ENCODE data around the gene UTP3.
"Not testable (repeated sequence)": the region's sequence is repeated elsewhere in the genome, so short reads cannot be mapped to it uniquely, and the experiment has no call there.

Gene UTP3

DNA sequence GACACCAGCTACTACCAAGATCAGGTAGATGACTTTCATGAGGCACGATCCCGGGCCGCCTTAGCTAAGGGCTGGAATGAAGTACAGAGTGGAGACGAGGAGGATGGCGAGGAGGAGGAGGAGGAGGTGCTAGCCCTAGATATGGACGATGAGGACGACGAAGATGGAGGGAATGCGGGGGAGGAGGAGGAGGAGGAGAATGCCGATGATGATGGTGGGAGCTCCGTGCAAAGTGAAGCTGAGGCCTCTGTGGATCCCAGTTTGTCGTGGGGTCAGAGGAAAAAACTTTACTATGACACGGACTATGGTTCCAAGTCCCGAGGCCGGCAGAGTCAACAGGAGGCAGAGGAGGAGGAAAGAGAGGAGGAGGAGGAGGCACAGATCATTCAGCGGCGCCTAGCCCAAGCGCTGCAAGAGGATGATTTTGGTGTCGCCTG is 481 bp downstream of the UTP3 start:
- DNase-seq = no peak

DNA sequence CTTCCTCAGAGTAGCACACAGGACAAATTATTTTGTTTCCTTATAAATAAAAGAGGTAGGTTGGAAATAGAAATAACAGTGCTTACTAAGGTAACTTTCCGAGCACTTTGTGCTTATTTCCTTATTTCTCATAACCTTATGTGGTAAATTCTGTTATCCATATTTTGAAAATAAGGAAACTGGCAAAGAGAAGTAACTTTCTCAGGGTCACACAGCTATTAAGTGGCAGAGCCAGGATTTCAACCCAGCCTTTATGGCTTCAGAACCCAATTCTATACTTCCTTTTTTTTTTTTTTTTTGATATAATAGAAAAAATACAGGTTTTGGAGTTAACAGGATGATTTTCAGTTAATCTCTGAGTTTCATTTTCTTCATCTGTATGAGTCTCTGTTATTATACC is 3.3 kb downstream of the UTP3 start:
- no peak for DNase-seq

DNA sequence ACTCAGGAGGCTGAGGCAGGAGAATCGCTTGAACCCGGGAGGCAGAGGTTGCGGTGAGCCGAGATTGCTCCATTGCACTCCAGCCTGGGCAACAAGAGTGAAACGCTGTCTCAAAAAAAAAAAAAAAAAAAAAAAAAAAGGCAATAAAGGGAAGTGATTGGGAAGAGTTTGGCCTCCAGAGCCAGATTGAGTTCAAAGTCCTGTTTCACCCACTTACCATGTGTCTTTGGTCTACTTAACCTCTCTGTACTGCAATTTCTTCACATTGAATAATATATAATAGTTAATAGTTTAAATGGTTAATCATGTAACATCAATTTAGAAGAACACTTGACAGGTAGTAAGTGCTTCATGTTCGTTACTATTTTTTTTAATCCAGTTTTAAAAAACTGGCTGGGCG is 6.3 kb downstream of the UTP3 start:
- DNase-seq = not testable (repeated sequence)

DNA sequence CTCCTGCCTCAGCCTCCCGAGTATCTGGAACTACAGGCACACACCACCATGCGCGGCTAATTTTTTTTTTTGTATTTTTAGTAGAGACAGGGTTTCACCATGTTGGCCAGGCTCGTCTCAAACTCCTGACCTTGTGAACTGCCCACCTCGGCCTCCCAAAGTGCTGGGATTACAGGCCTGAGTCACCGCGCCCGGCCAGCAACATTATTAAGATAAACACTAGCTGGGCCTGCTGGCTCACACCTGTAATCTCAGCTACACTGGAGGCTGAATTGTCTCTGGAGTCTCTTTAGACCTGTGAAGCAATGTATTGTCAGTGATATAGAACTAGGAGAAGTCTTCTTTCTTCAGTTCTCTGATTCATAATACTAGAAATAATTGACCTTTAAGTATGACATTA is 10.1 kb downstream of the UTP3 start:
- DNase-seq = not testable (repeated sequence)

DNA sequence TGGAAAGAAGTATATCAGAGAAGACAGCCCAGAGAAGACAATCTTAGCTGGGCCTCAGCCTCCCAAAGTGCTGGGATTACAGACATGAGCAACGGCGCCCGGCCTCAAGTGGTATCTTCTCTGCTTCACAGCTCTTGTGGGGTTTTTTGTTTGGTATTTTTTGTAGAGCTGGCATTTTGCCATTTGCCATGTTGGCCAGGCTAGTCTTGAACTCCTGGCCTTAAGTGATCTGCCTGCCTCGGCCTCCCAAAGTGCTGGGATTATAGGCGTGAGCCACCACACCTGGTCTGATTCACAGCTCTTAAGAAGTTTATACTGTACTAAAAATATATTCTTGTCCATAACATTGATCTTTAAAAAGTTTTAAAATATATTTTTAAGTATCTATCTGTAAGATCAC is 12.4 kb downstream of the UTP3 start:
- DNase-seq = no peak

DNA sequence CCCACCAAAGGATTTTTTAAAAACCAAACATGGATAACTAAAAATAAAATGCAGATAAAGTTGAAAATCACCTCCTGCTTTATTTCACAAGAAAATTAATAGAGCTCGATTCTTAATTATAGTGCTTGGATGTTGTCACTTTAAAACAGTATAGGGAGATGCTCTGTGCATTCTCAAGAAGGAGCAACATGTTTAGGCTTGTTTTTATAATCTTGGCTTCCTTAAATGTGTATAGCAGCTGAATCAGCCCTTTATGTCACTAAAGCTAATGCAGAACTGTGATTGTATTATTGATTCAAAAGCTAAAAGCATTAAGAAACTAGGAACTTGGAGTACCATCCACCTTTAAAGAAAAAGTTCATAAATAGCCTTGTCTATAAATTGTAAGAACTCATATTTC is 12.9 kb downstream of the UTP3 start:
- no peak for DNase-seq

DNA sequence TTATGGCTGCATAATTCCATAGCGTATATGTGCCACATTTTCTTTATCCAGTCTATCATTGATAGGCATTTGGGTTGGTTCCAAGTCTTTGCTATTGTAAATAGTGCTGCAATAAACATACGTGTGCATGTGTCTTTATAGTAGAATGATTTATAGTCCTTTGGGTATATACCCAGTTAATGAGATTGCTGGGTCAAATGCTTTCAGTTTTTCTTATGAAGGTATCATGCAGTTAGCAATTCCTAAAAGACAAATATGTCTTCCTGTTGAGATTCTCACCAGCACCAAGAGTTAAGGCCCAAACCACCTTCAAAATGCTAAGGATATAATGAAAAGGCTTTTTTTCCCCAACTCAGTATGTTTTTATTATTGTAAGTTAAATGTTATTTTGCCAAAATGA is 14.3 kb downstream of the UTP3 start:
- DNase-seq = not testable (repeated sequence)

DNA sequence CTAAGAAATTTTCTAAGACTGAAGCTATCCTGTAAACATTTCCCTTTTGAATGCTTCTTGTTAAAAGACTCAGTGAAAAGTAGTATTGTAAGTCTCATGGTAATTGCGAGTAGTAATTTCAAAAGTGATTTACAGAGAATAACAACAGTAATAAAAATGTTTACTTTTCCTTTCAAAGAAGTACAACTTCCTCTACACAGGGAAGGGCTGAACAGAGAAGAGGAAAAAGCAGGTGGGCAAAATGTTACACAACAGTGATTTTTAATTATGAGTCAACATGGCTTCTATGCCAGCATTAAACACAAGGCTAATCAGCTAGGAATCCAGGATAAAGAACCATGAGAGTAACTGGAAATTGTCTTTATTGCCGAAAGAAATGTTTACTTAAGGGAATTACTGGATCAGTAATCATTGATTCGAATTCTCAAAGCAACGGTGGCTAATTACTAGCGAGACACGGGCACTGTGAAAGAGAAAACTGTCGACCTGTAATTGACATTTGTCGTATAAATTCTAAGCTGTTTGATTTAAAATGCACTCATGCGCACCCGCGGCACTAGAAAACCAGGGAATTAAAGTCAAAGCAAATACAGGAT is 15.4 kb downstream of the UTP3 start:
- peak; percentile 38 for DNase-seq

DNA sequence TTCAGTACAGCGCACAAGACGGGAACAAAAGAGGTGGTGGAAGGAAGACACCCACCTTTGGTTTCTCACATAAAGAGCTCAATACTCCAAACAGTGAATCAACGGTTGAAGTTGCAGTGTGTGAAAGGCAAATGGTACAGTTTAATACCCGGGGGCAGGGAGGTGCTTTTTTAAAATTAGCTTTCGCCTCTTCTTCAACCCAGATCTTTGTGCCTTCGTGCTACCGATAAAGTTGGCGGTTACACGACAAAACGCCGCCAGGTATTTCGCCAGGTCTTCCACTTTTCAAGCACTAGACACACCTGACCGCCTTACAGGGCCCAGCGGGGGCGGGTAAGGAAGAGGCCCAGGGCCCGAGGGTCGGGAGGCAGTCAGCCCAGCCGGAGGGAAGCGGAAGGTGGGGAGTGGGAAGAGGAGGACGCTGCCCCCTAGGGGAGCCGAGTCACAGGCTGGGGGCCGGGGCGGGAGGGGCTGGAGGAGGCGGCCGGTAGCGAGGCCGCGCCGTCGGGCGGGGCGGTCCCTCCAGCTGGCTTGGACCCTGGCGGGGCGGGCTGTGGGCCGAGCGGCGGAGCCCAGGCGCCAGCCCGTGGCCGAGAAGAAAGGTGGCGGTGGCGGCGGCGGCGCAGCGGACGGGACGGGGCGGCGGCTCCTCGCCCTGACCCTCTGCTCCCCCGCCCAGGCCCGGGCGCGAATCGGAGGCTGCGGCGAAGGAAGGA is 16.0 kb downstream of the UTP3 start:
- no peak for DNase-seq

DNA sequence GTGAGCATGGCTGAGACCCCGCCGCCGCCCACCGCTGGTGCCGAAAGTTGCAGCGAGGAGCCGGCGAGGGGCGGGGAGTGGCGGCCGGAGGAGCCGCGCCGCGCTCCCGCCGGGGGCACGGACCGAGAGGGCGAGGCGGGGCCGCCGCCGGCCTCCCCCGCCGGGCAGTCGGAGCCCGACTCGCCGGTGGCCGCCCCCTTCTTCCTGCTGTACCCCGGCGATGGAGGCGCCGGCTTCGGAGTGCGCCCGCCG is 16.5 kb downstream of the UTP3 start:
- no peak for DNase-seq

DNA sequence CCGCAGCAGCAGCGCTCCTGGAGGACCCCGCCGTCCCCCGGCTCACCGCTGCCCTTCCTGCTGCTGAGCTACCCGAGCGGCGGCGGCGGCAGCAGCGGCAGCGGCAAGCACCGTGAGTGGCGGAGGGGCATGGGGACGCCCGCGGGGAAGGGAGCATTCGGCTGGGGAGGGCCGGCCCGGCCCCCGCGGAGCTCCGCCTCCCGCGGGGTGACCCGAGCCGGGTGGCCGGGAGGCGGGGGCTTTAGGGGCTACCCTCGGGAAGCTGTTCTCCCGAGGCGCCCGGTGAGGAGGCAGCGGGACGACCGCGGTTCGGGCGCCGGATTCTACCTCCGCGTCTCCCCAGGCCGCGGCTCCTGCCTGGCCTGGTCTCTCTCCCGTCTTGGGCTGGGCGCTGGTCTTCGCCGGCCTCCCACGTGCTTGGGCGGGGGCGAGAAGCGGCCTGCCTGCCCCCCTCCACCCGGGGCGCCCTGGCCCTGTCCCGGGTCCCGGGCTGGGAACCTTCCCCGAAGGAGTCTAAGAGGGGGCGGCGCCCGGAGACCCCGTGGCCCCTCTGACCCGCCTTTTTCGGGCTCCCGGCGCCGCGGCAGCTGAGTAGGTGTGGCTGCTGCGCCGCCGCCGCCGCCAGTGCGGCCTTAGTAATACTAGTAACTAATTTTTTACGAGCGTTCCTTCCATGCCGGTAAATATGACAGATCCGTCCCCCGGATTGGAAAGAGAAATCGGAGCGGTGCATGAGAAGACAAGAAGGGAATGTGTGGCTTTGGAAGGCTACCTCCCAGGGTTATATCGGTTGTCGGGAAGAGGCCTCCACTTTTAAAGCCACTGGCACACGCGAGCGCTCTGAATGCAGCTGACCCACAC is 17.1 kb downstream of the UTP3 start:
- no peak for DNase-seq

DNA sequence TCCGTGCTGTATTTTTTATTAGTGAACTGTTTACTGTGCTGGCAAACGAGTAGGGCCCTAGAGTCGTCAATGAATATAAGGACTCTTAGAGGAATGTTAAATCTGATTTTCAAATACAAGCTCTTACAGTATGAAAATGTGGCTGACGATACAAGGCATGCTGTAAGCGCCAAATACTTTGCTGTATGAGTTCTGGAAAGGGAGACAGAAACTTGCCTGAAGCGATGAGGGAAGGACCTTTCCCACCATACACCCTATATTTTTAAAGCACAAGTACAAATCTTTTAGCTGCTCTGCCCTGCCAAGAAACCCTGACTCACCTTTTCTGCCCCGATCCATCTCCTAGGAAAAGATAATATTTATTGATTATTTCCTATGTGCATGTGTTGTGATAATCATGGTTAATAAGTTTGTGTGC is 17.7 kb downstream of the UTP3 start:
- no peak for DNase-seq

DNA sequence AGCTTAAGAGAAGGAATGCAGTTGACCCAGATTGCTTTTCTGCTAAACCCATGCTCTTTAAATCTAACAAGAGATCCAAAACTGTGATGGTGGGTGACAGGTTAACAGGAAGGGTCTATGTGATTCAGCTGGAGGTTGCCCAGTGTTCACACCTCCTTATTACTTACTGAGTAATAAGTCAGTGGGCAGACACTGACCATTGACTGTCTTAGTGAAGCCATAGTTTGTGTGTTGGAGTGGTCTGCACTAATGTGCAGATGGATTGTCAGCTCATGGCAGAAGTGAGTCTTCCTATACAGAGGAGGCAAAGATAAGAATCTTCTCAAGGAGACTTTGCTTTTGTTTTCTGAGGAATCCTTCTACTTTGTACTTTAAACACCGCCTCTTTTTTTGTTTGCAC is 18.2 kb downstream of the UTP3 start:
- DNase-seq = no peak

DNA sequence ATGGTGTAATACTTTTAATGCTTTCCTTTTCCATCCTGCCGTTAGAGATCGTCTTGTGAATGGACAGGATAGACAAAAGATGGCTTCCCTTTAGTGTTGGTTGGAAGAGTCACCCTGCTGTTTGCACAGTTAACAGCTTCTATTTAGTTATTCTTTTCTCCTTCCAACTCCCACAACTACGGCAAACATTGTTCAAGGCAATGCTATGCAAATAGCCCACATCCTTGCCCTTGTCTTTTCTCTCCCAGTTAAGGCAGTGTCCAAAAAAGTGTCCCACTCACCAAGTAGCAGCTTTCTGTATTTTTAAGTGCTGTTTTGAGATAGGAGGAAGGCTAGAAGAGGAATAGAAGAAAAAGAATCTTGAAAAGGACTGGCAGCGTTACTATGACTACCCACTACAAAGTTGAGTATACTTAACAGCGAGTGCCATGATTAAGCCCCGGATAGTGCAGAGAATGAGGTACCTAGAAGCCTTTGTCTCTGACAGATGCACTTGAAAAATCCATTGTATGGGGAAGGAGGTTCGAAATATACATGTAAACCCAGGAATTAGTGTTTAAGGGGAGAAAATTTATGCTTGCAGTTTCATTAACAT is 21.4 kb downstream of the UTP3 start:
- no peak for DNase-seq

DNA sequence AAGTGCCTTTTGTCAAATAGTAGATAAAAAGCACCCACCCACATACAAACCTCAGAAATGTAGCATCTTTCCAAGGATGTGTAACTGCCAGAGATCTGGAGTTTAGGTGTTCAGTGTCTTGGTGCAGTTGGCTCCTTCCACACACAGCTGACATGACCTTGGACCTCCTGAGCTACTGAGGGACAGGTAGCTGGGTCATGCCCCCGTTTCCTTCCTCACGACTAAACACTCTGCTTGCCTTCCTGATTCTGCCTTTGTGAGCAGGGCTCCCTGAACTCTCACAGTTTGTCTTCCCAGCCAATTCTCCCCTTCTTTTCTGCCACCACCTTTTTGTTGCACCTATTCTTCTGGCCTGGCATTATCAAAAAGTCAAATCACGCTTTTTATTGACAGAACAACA is 23.3 kb downstream of the UTP3 start:
- no peak for DNase-seq

DNA sequence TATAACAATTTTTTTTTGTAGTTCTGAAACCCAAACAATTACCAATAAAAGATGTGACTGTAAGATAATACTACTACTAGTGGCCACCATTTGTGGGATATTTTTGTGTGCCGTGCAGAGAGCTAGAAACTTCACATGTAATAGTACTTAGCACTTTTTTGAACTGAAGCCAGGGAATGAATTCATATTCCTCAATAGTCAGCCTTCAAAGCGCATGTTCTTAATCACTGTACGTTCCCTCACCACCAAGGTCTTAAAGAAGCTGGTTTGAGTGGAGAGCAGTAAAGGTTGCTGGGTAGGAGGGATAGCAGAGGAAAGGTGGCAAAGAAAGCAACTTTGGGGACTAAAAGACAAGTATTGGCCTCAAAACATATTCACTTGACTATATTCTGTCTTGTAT is 23.8 kb downstream of the UTP3 start:
- DNase-seq = no peak

DNA sequence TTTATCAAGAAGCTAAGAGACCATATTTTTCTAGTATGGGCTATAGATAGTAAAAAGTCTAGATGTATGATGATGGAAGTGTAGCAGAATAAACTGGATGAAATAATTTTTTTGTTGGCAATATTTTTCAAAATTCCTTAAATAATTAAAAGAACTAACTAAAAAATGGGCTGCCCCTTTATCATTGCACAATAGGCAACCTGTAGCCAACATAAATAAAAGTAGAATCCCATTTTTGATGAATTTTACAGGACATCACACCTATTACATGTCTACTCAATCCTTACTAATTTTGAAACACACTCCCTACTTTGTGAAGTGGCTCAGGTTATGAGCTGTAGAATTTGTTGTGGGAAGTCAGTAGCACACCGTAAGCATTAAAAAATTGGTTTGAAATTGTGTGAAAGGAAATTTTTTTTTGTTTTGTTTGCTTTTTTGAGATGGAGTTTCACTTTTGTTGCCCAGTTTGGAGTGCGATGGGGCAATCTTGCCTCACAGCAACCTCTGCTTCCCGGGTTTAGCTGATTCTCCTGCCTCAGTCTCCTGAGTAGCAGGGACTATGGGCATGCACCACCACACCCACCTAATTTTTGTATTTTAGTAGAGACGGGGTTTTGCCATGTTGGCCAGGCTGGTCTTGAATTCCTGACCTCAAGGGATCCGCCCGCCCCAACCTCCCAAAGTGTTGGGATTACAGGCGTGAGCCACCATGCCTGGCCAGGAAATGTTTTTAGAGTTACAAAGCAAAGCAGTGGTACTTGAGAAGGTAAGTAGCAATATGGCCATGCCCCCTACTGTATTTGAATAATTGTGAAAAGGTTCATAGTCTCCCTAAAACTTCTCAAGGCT is 24.5 kb downstream of the UTP3 start:
- DNase-seq = no peak

DNA sequence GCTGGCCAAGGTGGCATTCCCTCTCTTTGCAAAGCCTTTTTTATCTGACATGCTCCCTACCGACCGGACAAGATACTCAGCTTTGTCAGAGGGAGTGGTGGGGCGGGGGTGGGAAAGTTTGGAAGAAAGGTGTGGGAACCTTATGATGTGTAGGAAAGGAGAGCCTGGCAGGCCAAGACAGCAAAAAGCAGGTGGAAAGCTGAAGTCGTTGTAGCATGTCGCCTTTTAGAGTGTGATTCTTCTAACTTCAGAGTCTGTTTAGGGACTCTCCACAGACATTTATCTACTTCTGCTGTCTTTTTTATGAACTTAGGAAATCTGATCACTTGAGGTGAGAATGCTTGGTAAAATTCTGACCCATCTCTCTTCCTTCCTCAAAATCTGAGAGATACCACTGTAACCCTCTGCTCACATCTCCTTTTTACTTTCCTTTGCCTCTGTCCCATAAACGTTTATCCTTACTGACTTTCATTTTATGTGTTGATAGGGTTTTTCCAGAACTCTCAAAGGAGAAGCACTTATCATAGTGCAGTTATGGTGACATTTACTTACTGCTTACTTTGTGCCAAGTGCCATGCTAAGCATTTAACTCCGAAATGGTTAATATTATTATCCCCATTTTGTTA is 25.2 kb downstream of the UTP3 start:
- DNase-seq = no peak

DNA sequence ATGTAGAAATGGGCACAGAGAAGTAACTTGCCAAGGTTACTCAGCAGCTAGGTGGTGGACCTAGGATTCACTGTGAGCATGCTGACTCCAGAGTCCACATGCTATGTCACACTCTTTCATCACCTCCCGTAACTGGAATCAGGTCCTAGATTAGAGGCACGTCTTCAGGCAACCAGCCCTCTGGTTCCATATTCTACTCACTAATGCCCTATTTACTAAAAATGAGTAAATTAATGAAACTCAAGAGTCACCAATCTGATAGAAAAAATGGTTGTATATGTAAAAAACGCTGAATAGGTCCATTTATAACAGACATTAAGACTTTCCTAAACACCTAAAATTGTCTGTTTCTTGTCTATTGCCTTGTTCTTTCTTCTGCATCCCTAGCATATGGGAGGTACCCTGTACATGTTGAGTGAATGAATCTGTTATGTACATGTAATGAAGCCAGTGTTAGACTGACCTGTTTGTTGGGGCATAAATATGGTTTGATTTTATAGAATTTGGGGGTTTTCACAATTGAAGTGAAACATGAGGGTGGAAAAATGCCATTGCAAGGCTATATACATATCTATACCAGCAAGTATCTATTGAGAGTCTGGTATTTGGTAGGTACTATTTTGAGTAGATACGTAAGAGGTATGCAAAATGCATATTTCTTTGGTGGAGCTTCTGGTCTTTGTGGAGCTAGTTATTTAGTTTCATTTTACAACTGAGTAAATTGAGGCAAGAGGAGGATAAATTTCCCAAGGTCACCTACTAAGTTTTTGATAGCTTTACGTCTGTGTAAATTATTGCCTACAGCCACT is 26.0 kb downstream of the UTP3 start:
- no peak for DNase-seq

DNA sequence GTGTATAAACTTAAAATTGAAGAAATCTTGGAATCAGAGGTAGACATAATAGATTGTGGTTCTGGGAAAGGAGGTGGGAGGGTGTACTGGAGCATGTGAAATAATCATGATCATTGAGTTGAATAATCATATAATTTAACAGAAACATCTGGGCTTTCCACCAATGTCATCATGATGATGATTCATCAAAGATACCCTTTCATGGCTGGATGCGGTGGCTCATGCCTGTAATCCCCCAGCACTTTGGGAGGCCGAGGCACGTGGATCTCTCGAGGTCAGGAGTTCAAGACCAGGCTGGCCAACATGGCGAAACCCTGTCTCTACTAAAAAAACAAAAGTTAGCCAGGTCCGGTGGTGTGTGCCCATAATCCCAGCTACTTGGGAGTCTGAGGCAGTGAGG is 26.8 kb downstream of the UTP3 start:
- DNase-seq = no peak

DNA sequence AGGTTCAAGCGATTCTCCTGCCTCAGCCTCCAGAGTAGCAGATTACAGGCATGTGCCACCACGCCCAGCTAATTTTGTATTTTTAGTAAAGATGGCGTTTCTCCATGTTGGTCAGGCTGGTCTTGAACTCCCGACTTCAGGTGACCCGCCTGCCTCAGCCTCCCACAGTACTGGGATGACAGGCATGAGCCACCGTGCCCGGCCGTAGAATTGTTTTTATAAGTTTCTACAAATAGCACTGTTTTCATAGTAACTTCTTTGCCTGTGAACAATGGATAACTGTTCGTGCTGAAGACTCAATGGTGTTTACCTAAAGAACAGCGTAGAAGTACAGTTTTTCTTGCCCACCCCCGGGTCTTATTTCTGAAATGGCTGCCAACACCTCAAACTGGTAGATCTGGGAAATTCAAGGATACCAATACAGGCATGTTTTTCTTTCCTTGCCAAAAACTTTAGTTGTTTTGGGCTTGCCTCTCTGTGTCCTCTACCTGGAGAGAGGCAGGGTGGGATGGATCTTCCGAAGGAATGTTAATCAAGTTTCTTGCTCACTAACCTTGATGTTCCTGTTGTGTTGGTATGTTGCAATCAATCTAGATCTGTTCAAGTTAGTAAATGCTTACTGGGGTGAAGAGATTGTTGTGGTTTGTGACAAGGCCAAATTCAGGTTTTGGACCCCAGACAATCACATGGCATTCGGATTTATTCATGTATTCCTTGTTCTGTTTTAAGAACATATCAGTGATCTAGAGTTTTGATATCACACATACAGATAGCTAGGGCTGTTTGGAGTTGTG is 30.7 kb downstream of the UTP3 start:
- DNase-seq = no peak
